ENCODE data around the gene INPP5A.

DNA sequence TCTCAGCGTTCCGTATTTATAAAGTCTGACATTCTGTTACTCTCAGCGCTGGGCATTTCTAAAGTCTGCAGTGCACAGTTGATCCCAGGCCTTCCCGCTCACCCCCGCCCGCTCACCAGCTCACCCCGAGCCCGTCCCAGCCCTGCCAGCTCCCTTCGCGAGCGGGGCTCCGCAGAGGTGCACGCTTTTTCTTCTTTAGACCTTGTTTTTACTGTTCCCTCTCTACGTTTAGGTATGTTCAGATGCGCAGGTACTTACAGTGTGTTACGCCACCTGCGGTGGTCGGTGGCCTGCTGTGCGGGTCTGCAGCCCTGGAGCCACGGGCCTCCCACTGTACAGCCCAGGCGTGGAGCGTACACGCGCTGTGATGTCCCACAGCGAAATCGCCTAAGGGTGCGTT lies 219.6 kb downstream of the INPP5A start:
- TF ChIP-seq POLR2AphosphoS5 (IDR thresholded peaks at IDR 0.05; ENCODE audit: low read depth, low read length) (no peak), POLR2A (IDR thresholded peaks at IDR 0.05; ENCODE audit: low read depth, low read length) (no peak), SPI1 (IDR thresholded peaks at IDR 0.05; ENCODE audit: low read depth, low read length) (no peak), TAF1 (IDR thresholded peaks at IDR 0.05; ENCODE audit: low read depth, low read length) (no peak), PAX5 (IDR thresholded peaks at IDR 0.05; ENCODE audit: insufficient read depth, low read length, severe bottlenecking) (no peak)
